ENCODE data around the gene GSTCD.

DNA sequence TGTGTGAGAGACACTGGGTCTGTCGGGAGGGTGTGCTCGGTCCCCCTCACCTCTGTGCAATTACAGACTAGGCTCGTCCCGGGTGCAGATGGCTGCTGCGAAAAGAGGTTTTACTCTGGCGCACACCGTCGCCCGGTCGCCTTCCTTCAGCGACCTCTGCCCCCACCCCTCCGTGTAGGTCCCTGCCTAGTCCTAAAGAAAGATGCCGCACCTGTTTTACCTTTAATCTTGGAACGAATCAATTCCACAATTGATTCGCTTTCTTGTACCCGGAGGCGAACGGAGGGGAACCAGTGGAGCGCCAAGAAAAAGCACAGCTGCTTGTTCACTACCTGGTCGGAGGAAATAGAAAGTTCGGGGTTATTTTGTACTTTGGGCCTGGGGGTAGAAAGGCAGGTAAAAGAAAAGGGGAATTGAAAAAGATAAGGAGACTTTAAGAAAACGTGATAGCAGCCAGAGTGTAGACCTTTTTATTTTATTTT, 187.9 kb downstream of the GSTCD start:
- no peak for TF ChIP-seq CTCF (IDR thresholded peaks at IDR 0.05)
- TF ChIP-seq POLR2AphosphoS5 (IDR thresholded peaks at IDR 0.05) = no peak
- TF ChIP-seq POLR2A (IDR thresholded peaks at IDR 0.05) = no peak

All from prostate gland (tissue), 2 donors.